Stimulated activated CD8-positive, alpha-beta memory T cell treated with anti-CD3 and anti-CD28 coated beads, Interleukin-15, amount 100 ng/mL, for 4 hours (primary cell): ENCODE measurements around the gene SLC6A17.

Source experiments
- DNase-seq, 2 donors: peaks; one replicate each; pipeline ENCODE4 v3.0.0-alpha.2; 2020; ENCODE audit warnings: low read depth in 2 of 2

Gene SLC6A17

GRCh38 chr1:110135246-110135645 lies 15.0 kb upstream of the SLC6A17 start:
- no peak for DNase-seq

- no peak for DNase-seq
These were observed 14.6 kb upstream of the SLC6A17 start for GRCh38 chr1:110135666-110136065.

- DNase-seq: no peak
These were observed 13.4 kb upstream of the SLC6A17 start for GRCh38 chr1:110136911-110137310.

GRCh38 chr1:110138956-110139355 lies 11.3 kb upstream of the SLC6A17 start:
- DNase-seq: no peak

GRCh38 chr1:110144366-110144765 lies 5.9 kb upstream of the SLC6A17 start:
- DNase-seq: no peak

GRCh38 chr1:110148961-110149360 lies 1.3 kb upstream of the SLC6A17 start:
- no peak for DNase-seq

GRCh38 chr1:110151175-110151669 lies 928 bp downstream of the SLC6A17 start:
- DNase-seq: no peak

GRCh38 chr1:110152133-110152785 lies 2.0 kb downstream of the SLC6A17 start:
- DNase-seq: no peak

GRCh38 chr1:110153407-110153950 lies 3.2 kb downstream of the SLC6A17 start:
- DNase-seq: no peak

- no peak for DNase-seq
These were observed 5.7 kb downstream of the SLC6A17 start for GRCh38 chr1:110155878-110156522.

GRCh38 chr1:110158261-110158660 lies 8.0 kb downstream of the SLC6A17 start:
- DNase-seq: no peak

- no peak for DNase-seq
These were observed 8.9 kb downstream of the SLC6A17 start for GRCh38 chr1:110159168-110159567.

GRCh38 chr1:110160538-110161100 lies 10.3 kb downstream of the SLC6A17 start:
- no peak for DNase-seq

GRCh38 chr1:110161165-110161564 lies 10.9 kb downstream of the SLC6A17 start:
- DNase-seq: no peak

GRCh38 chr1:110161849-110162248 lies 11.6 kb downstream of the SLC6A17 start:
- no peak for DNase-seq

GRCh38 chr1:110163591-110163990 lies 13.3 kb downstream of the SLC6A17 start:
- no peak for DNase-seq

GRCh38 chr1:110164725-110165350 lies 14.5 kb downstream of the SLC6A17 start:
- DNase-seq: no peak

- DNase-seq: no peak
These were observed 15.5 kb downstream of the SLC6A17 start for GRCh38 chr1:110165761-110166231.

- DNase-seq: no peak
These were observed 16.6 kb downstream of the SLC6A17 start for GRCh38 chr1:110166861-110167260.

GRCh38 chr1:110170766-110171733 lies 20.8 kb downstream of the SLC6A17 start:
- DNase-seq: no peak

- no peak for DNase-seq
These were observed 21.7 kb downstream of the SLC6A17 start for GRCh38 chr1:110172001-110172400.
